MG63 (cell line): ENCODE results near the gene ATP7B. TPM values are rescaled to one million over a fixed set of nuclear protein-coding genes. Genes with fewer than 3 reads are reported as not detected.

Experiments used
- DNase-seq: peaks from one replicate; pipeline ENCODE4 v3.0.0-alpha.2; 2020
- H3K27me3 ChIP-seq: fragments of 250-450 bp; sonication (Bioruptor Pico); 2 replicates; pipeline ENCODE4 v1.5.1; 2020; ENCODE audit warnings: mild to moderate bottlenecking, moderate library complexity
- H3K36me3 ChIP-seq: fragments of 250-450 bp; sonication (Bioruptor Pico); 2 replicates; pipeline ENCODE4 v1.5.1; 2020; ENCODE audit warnings: mild to moderate bottlenecking, moderate library complexity
- H3K4me3 ChIP-seq: fragments of 250-450 bp; sonication (Bioruptor Pico); 2 replicates; pipeline ENCODE4 v1.5.1; 2020; ENCODE audit warnings: mild to moderate bottlenecking, moderate library complexity
- H3K9me3 ChIP-seq: fragments of 250-450 bp; sonication (Bioruptor Pico); 2 replicates; pipeline ENCODE4 v1.5.1; 2020; ENCODE audit warnings: mild to moderate bottlenecking, moderate library complexity
- total RNA-seq: library from RNA; depleted of rRNA; stranded (reverse); fragments of >200 nt; shearing (Covaris generic); gene quantifications from 2 replicates; pipeline ENCODE4 v1.2.3, GENCODE V29; 2014; ENCODE audit warnings: low replicate concordance

The ATP7B gene
- total RNA-seq, 1 experiment from 2014 or later, result 6.9 TPM

DNA sequence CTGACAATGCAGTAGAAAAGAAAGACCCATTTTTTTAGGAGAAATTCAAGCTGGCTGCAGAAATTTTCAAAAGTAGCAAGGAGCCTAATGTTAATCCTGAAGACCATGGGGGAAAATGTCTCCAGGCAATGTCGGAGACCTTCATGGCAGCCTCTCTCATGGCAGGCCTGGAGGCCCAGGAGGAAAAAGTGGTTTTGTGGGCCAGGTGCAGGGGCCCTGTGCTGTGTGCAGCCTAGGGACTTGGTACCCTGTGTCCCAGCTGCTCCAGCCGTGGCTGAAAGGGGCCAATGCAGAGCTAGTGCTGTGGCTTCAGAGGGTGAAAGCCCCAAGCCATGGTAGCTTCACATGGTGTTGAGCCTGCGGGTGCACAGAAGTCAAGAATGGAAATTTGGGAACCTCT, 5.0 kb upstream of the ATP7B start:
- Histone ChIP-seq H3K27me3 (peaks cover 2% of the 10 kb centered on the region; the same call in 1 of the 2 replicates), H3K9me3 (no peaks in the 10 kb centered on the region), H3K4me3 (no peak overlapping the region), H3K36me3 (peaks cover 20% of the 10 kb centered on the region)
- DNase-seq, result no peak

GRCh38 chr13:52012512-52012836, 1.2 kb upstream of the ATP7B start:
- DNase-seq, result no peak

DNA sequence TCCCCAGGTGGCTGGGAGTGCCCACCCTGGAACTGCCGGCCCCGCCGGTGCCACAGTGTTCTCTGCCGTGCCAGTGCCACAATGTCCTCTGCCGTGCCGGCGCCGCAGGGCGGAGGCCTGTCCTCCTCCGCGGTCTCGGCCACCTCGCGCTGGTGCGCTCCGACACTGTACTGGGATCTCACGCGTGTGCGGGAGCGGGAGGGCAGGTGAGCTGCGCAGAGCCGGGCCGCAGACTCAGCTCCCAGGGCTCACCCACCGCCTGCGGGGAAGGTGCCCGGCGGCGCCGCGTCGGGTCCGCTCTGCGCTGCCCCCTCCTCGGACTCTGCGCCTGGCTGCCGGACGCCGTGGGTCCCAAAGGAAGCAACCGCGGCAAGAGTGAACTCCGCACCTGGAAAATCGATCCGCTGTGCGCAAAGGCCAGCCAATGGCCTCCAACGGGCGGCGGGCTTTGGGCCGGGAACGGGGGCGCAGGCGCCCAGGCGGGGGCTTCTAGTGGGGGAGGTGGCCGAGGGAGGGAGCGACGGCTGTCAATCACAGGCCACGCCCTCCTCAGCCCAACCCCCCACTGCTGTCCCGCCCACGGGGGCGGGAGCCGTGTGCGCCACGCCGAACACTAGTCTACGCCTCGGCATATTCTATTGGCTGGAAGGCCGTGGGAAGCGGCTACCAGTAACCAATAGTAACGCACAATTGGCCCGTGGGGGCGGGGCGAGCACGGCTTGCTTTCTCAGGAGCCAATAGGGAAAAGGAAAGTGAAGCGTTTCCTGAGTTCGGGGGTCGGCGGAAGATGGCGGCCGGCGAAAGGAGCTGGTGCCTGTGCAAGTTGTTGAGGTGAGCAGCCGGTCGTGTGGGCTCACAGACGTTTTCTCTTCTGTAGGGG, 622 bp upstream of the ATP7B start, which contains the start of gene ALG11:
ALG11 (plus strand) TSS at position 767 of the 880 bp plus-strand sequence; CDS start at position 788, 21 bp downstream.
- Histone ChIP-seq H3K36me3 (no peaks in the 10 kb centered on the region; the same call in none of the 2 replicates), H3K9me3 (no peaks in the 10 kb centered on the region), H3K27me3 (peaks cover 11% of the 10 kb centered on the region), H3K4me3 (peak within 1 kb of the TSS; percentile 77)
- peak; percentile 96 for DNase-seq

More at GRCh38 chr13:52012512-52012836, 1.2 kb upstream of the ATP7B start:
- Histone ChIP-seq H3K27me3 (peaks cover 11% of the 10 kb centered on the region), H3K9me3 (no peaks in the 10 kb centered on the region), H3K36me3 (peaks cover 3% of the 10 kb centered on the region), H3K4me3 (peak overlapping the region; percentile 77)

GRCh38 chr13:52009946-52010345, 1.3 kb downstream of the ATP7B start:
- Histone ChIP-seq H3K9me3 (no peaks in the 10 kb centered on the region), H3K4me3 (no peak overlapping the region), H3K36me3 (no peaks in the 10 kb centered on the region), H3K27me3 (peaks cover 11% of the 10 kb centered on the region)
- DNase-seq, result no peak

- H3K4me3 ChIP-seq, result no peak overlapping the region
- no peak for DNase-seq
These were observed 4.6 kb downstream of the ATP7B start for GRCh38 chr13:52006523-52007245.

GRCh38 chr13:52005841-52006522, 5.3 kb downstream of the ATP7B start:
- DNase-seq, result no peak
- H3K4me3 ChIP-seq, result no peak overlapping the region

More at GRCh38 chr13:52006523-52007245, 4.6 kb downstream of the ATP7B start:
- Histone ChIP-seq H3K9me3 (no peaks in the 10 kb centered on the region), H3K36me3 (no peaks in the 10 kb centered on the region), H3K27me3 (peaks cover 11% of the 10 kb centered on the region)

GRCh38 chr13:52004511-52005170, 6.6 kb downstream of the ATP7B start:
- no peaks in the 10 kb centered on the region for H3K9me3 ChIP-seq
- no peak for DNase-seq
- no peak overlapping the region for H3K4me3 ChIP-seq
- H3K36me3 ChIP-seq, result no peaks in the 10 kb centered on the region
- no peaks in the 10 kb centered on the region for H3K27me3 ChIP-seq

More at GRCh38 chr13:52005841-52006522, 5.3 kb downstream of the ATP7B start:
- no peaks in the 10 kb centered on the region for H3K36me3 ChIP-seq
- H3K9me3 ChIP-seq, result no peaks in the 10 kb centered on the region
- peaks cover 5% of the 10 kb centered on the region for H3K27me3 ChIP-seq

- no peaks in the 10 kb centered on the region; the same call in 1 of the 2 replicates for H3K27me3 ChIP-seq
- H3K4me3 ChIP-seq, result no peak overlapping the region
- H3K9me3 ChIP-seq, result no peaks in the 10 kb centered on the region
- no peak for DNase-seq
- H3K36me3 ChIP-seq, result no peaks in the 10 kb centered on the region
These were observed 7.7 kb downstream of the ATP7B start for GRCh38 chr13:52003541-52003940.

GRCh38 chr13:52002361-52002760, 8.9 kb downstream of the ATP7B start:
- H3K36me3 ChIP-seq, result no peaks in the 10 kb centered on the region

GRCh38 chr13:52001120-52001731, 10.0 kb downstream of the ATP7B start:
- Histone ChIP-seq H3K36me3 (no peaks in the 10 kb centered on the region), H3K9me3 (no peaks in the 10 kb centered on the region), H3K4me3 (no peak overlapping the region), H3K27me3 (no peaks in the 10 kb centered on the region; the same call in 1 of the 2 replicates)
- DNase-seq, result no peak

More at GRCh38 chr13:52002361-52002760, 8.9 kb downstream of the ATP7B start:
- Histone ChIP-seq H3K27me3 (no peaks in the 10 kb centered on the region; the same call in 1 of the 2 replicates), H3K9me3 (no peaks in the 10 kb centered on the region), H3K4me3 (no peak overlapping the region)
- no peak for DNase-seq

DNA sequence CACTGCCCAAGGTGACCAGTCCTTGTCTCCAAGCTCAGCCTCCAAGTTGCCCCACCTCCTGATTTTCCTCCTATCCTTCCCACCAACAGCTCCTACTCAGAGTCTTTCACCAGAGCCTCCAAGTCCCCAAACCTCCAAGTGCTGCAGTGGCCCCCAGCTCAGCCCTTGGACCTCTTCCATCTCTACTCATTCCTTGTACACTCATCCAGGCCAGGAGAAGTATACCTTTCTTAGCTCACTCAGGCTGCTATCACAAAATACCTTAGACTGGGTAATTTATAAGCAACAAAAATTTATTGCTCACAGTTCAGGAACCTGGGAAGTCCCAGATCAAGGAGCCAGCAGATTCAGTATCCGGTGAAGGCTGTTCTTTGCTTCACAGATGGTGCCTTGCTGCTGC, 11.3 kb downstream of the ATP7B start:
- no peaks in the 10 kb centered on the region for H3K9me3 ChIP-seq
- H3K27me3 ChIP-seq, result no peaks in the 10 kb centered on the region; the same call in 1 of the 2 replicates
- no peaks in the 10 kb centered on the region for H3K36me3 ChIP-seq
- H3K4me3 ChIP-seq, result no peak overlapping the region
- no peak for DNase-seq

DNA sequence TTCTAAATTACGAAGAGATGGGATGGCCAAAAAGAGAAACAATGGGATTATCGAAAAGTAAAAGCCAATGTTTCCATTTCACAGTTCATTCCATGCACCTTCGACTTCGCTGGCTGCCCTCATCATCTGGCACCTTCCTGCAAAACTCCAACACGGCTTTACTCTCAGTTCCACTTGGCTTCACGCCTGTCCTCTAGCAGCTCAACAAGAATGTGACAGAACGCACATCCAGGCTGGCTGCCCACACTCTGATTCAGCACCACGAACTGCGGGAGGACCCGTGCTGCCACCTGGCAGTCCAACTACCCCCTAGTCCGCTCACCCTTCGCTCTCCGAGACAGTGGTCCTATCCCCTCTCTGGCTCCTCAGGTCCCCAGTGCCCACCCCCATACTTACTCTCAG, 11.7 kb downstream of the ATP7B start:
- no peaks in the 10 kb centered on the region for H3K36me3 ChIP-seq
- H3K27me3 ChIP-seq, result no peaks in the 10 kb centered on the region; the same call in 1 of the 2 replicates
- H3K9me3 ChIP-seq, result no peaks in the 10 kb centered on the region
- DNase-seq, result peak; percentile 66
- no peak overlapping the region for H3K4me3 ChIP-seq

DNA sequence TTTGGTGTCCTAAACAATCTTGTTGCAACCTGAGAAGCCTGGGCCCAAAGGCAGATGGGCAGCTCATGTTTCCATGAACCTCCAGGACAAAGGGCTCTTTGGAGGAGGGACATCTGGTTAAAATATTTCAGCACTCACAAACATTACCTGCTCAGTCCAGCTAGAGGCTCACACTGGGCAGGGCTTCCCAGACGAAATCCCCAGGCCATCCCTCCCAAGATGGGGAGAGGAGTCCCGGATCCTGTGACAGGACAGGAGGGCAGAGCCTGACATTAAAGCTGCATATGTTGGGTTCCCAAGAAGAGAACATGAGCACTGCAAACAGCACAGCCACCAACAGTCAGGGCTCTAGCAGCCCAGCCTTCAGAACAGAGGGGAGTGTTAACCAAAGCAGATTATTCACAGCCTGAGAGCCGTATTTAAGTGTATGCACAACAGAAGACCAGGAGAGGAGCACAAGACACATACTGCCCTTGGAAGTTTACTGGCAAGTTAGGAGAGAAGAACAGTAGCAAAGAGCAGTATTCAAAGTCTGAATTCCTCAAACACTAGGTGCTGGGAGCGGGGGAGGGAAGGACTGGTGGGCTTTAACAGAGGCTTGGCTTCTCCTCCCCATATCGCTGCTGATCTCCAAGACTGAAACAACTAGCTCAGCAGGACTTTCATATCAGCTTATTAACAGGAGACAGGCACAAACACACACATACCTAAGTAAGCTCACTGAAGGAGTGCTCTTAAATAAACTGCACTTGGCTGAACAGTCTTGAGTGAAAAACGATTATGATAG, 12.3 kb downstream of the ATP7B start:
- Histone ChIP-seq H3K36me3 (no peaks in the 10 kb centered on the region), H3K9me3 (no peaks in the 10 kb centered on the region), H3K4me3 (no peak overlapping the region), H3K27me3 (no peaks in the 10 kb centered on the region; the same call in 1 of the 2 replicates)
- DNase-seq, result no peak

- Histone ChIP-seq H3K36me3 (no peaks in the 10 kb centered on the region), H3K9me3 (no peaks in the 10 kb centered on the region), H3K27me3 (no peaks in the 10 kb centered on the region; the same call in 1 of the 2 replicates), H3K4me3 (no peak overlapping the region)
- DNase-seq, result no peak
These were observed 13.5 kb downstream of the ATP7B start for GRCh38 chr13:51997641-51998330.

- no peaks in the 10 kb centered on the region for H3K36me3 ChIP-seq
- no peaks in the 10 kb centered on the region for H3K9me3 ChIP-seq
- DNase-seq, result no peak
- H3K4me3 ChIP-seq, result no peak overlapping the region
- H3K27me3 ChIP-seq, result no peaks in the 10 kb centered on the region; the same call in 1 of the 2 replicates
These were observed 14.1 kb downstream of the ATP7B start for GRCh38 chr13:51997186-51997585.
